Uterus (tissue), 4 donors: ENCODE data around the gene CCDC120. TPM values are rescaled to one million over a fixed set of nuclear protein-coding genes. Genes with fewer than 3 reads are reported as not detected.

Source experiments
- DNase-seq, 2 donors: peaks; one replicate each; pipeline ENCODE4 v3.0.0-alpha.2; 2019 to 2020
- H3K27ac ChIP-seq, 2 donors: fragments of 200-600 bp; sonication (generic); 1 replicate in 1 of 2; 2 replicates in 1 of 2; pipeline ENCODE4 v1.5.1; 2016 to 2018
- H3K27me3 ChIP-seq, 2 donors: fragments of 200-600 bp; sonication (generic); one replicate each; pipeline ENCODE4 v1.5.1; 2018 to 2019; ENCODE audit warnings: control low read depth in 1 of 2
- H3K36me3 ChIP-seq, 2 donors: fragments of 200-600 bp; sonication (generic); one replicate each; pipeline ENCODE4 v1.5.1; 2019; ENCODE audit warnings: control low read depth in 1 of 2
- H3K4me1 ChIP-seq, 2 donors: fragments of 200-600 bp; sonication (generic); one replicate each; pipeline ENCODE4 v1.5.1; 2018 to 2019; ENCODE audit warnings: control low read depth in 1 of 2
- H3K4me3 ChIP-seq, 2 donors: fragments of 200-600 bp; sonication (generic); 1 replicate in 1 of 2; 2 replicates in 1 of 2; pipeline ENCODE4 v1.5.1; 2018 to 2019; ENCODE audit warnings: mild to moderate bottlenecking in 1 of 2
- H3K9me3 ChIP-seq, 2 donors: fragments of 200-600 bp; sonication (generic); one replicate each; pipeline ENCODE4 v1.5.1; 2019; ENCODE audit warnings: control low read depth in 1 of 2
- POLR2A ChIP-seq, 2 donors: fragments of 450-650 bp; IDR thresholded peaks; one replicate each; pipeline ENCODE4 v1.6.1; 2016; ENCODE audit warnings: antibody characterized with exemption in 2 of 2, mild to moderate bottlenecking in 1 of 2, moderate library complexity in 1 of 2
- intact Hi-C: fragments of 100-400 bp; cut with DNase I; formaldehyde crosslinking; loops from one replicate; pipeline ENCODE4 v1.15.1; 2023; ENCODE audit warnings: low total_unique reads
- total RNA-seq, 4 donors: library from RNA; depleted of rRNA in 3 of 4; stranded (reverse); fragments of >200 nt in 3 of 4; gene quantifications; one replicate each; pipeline versions ENCODE4 v1.1.0 to v1.2.4, GENCODE V29; 2014 to 2023
- TF ChIP-seq, protein P1 (sequence below), 4 experiments: fragments of 200-600 bp in 2 of 4; fragments of 450-650 bp in 2 of 4; sonication (generic) in 2 of 4; IDR thresholded peaks; one replicate each; pipeline ENCODE4 v1.5.1; 2016 to 2019; ENCODE audit warnings: antibody characterized with exemption in 4 of 4, mild to moderate bottlenecking in 2 of 4, moderate library complexity in 1 of 4
- donor health status: DM: yes; HTN: yes; CAD: no.

The CCDC120 gene
- total RNA-seq, 4 donors from 2014 or later: 2.0 to 12.0 (median 4.2) TPM

- TF ChIP-seq POLR2A (IDR thresholded peaks at IDR 0.05): no peak
- TF ChIP-seq, protein P1, sequence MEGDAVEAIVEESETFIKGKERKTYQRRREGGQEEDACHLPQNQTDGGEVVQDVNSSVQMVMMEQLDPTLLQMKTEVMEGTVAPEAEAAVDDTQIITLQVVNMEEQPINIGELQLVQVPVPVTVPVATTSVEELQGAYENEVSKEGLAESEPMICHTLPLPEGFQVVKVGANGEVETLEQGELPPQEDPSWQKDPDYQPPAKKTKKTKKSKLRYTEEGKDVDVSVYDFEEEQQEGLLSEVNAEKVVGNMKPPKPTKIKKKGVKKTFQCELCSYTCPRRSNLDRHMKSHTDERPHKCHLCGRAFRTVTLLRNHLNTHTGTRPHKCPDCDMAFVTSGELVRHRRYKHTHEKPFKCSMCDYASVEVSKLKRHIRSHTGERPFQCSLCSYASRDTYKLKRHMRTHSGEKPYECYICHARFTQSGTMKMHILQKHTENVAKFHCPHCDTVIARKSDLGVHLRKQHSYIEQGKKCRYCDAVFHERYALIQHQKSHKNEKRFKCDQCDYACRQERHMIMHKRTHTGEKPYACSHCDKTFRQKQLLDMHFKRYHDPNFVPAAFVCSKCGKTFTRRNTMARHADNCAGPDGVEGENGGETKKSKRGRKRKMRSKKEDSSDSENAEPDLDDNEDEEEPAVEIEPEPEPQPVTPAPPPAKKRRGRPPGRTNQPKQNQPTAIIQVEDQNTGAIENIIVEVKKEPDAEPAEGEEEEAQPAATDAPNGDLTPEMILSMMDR (IDR thresholded peaks at IDR 0.05): no peak
- H3K27me3 ChIP-seq: no peaks in the 10 kb centered on the region
- no peaks in the 10 kb centered on the region for H3K9me3 ChIP-seq
- H3K4me3 ChIP-seq: no peak overlapping the region
- no peaks in the 10 kb centered on the region for H3K4me1 ChIP-seq
- intact Hi-C loops: no loop called here
- no peak overlapping the region for H3K27ac ChIP-seq
- H3K36me3 ChIP-seq: no peaks in the 10 kb centered on the region
- no peak for DNase-seq
Measured at GRCh38 chrX:49061490-49061889, 2.7 kb downstream of the CCDC120 start.

DNA sequence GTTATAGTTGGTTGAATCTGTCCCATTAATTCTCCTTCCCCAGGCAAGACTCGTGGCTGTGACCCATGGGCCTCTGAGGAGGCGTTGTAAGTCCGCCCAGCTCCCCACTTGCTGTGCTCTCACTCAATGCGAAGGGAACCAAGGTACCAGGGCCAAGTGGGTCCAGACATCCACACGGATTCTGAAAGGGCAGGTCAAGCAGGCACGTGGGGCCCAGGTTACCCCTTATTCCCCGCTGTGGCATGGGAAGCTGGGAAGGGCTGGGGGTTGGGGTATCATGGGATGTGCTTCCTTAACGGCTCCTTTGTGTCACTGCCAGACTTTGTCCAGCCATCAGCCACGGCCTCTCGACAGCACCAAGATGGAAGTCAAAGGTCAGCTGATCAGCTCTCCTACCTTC is 3.1 kb downstream of the CCDC120 start:
- Histone ChIP-seq H3K27me3 (no peaks in the 10 kb centered on the region), H3K4me3 (no peak overlapping the region), H3K27ac (no peak overlapping the region), H3K4me1 (no peaks in the 10 kb centered on the region), H3K9me3 (no peaks in the 10 kb centered on the region), H3K36me3 (no peaks in the 10 kb centered on the region)
- no peak for DNase-seq
- intact Hi-C loops: no loop called here
- TF ChIP-seq, protein P1 (IDR thresholded peaks at IDR 0.05): no peak
- TF ChIP-seq POLR2A (IDR thresholded peaks at IDR 0.05): no peak

- H3K27me3 ChIP-seq: no peaks in the 10 kb centered on the region
- no peaks in the 10 kb centered on the region for H3K4me1 ChIP-seq
- no peaks in the 10 kb centered on the region for H3K36me3 ChIP-seq
- H3K9me3 ChIP-seq: no peaks in the 10 kb centered on the region
- H3K27ac ChIP-seq: no peak overlapping the region
- no peak for TF ChIP-seq POLR2A (IDR thresholded peaks at IDR 0.05)
- TF ChIP-seq, protein P1 (IDR thresholded peaks at IDR 0.05): no peak
- no peak for DNase-seq
- no peak overlapping the region for H3K4me3 ChIP-seq
- intact Hi-C loops: no loop called here
Measured at GRCh38 chrX:49063715-49064114, 4.9 kb downstream of the CCDC120 start.

GRCh38 chrX:49064303-49064702 is 5.5 kb downstream of the CCDC120 start:
- no peak for DNase-seq
- no peaks in the 10 kb centered on the region for H3K4me1 ChIP-seq
- TF ChIP-seq POLR2A (IDR thresholded peaks at IDR 0.05): no peak
- TF ChIP-seq, protein P1 (IDR thresholded peaks at IDR 0.05): no peak
- no peaks in the 10 kb centered on the region for H3K36me3 ChIP-seq
- no peaks in the 10 kb centered on the region for H3K9me3 ChIP-seq
- intact Hi-C loops: no loop called here
- no peak overlapping the region for H3K4me3 ChIP-seq
- H3K27ac ChIP-seq: no peak overlapping the region
- no peaks in the 10 kb centered on the region for H3K27me3 ChIP-seq

DNA sequence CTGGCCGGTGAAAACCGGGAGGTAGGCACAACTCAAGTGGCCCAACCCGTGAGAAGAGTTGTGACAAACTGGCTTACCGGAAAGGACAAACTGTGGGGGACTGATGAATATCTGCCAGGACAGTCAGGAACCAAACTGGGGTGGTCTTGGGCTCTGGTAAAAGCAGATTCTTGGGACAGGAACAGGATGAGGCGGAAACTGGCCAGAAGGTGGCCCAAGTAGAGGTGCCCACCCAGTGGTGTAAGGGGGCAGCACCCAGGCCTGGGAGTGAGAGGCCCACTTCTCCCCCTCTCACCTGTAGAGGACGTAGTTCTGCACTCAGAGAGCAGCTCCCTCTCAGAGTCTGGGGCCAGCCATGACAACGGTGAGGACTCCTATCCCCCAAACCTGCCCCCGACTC is 5.9 kb downstream of the CCDC120 start:
- no peaks in the 10 kb centered on the region for H3K36me3 ChIP-seq
- H3K9me3 ChIP-seq: no peaks in the 10 kb centered on the region
- intact Hi-C loops: no loop called here
- no peak for DNase-seq
- H3K4me3 ChIP-seq: no peak overlapping the region
- H3K4me1 ChIP-seq: no peaks in the 10 kb centered on the region
- no peak for TF ChIP-seq POLR2A (IDR thresholded peaks at IDR 0.05)
- TF ChIP-seq, protein P1 (IDR thresholded peaks at IDR 0.05): no peak
- H3K27me3 ChIP-seq: no peaks in the 10 kb centered on the region
- H3K27ac ChIP-seq: no peak overlapping the region
